HL-60 (cell line): ENCODE results near the gene KLC1.

Experiments used
- CTCF ChIP-seq: IDR thresholded peaks from one replicate; pipeline ENCODE4 v1.5.1; 2011; ENCODE audit warnings: low read length, control low read depth, inconsistent platforms; ENCODE audit not compliant: insufficient read depth
- GABPA ChIP-seq: IDR thresholded peaks from 2 replicates; pipeline ENCODE4 v1.6.1; 2012; ENCODE audit warnings: low read depth
- POLR2AphosphoS5 ChIP-seq: IDR thresholded peaks from 2 replicates; pipeline ENCODE4 v1.6.1; 2012; ENCODE audit warnings: low read depth

- TF ChIP-seq CTCF (no peak), GABPA (no peak), POLR2AphosphoS5 (no peak)
These were observed 38.7 kb downstream of the KLC1 start for GRCh38 chr14:103667671-103668070.
